Activated CD4-positive, CD25-positive, alpha-beta regulatory T cell treated with anti-CD3 and anti-CD28 coated beads, Interleukin-2, amount 50 U/mL, for 72 hours (primary cell): Measurements from ENCODE around the gene HSPB6.

Experiments
- DNase-seq: peaks from one replicate; pipeline ENCODE4 v3.0.0; 2021

HSPB6 gene

GRCh38 chr19:35764432-35765315, 7.8 kb upstream of the HSPB6 start:
- no peak for DNase-seq

DNA sequence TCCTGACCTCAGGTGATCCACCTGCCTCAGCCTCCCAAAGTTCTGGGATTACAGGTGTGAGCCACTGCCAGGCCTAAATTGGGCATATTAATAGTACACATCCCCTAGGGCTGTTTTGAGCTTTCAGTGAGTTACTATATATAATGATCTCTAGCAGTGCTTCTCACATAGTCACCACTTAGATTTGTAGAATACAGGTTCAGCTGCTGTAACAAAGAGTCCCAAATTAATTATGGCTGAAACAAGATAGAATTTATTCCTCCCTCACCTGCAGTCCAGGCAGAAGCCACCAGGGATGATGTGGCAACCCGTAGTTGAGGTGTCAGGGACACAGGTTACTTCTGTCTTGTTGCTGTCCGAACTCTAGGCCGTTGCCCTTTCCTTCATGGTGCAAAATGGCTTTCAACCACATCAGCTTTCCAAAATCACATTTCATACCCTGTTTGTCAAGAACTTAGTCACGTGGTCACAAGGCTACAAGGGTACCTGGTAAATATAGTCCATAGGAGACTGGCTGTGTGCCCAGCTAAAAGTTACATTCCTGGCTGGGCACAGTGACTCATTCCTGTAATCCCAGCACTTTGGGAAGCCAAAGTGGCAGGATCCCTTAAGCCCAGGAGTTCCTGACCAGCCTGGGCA, 4.0 kb upstream of the HSPB6 start:
- no peak for DNase-seq

DNA sequence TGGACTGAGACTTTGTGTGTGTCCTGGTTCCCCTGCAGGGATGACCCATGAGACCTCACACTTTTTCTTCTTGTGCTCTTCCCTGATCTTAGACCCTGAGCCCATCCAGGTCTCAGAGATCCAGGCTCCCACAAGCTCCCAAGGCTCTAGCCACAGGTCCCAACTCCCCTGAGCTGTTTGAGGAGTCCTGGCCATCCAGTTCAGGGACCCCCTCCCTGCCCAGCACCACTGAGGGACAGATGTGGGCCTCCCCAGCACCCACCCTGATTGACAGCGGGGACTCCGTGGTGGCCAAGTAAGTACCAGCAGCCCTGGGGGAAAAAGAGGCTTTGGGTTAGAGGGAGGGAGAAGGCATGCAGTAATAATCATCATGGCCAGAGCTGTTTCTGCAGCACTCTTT, 2.9 kb upstream of the HSPB6 start:
- DNase-seq = no peak

- DNase-seq = peak; percentile 98
Measured at GRCh38 chr19:35757749-35758608, 1.1 kb upstream of the HSPB6 start, which contains the start of gene PROSER3. TSS of gene PROSER3 (plus strand) at chr19:35758176. CDS start at chr19:35758216, 40 bp downstream.

DNA sequence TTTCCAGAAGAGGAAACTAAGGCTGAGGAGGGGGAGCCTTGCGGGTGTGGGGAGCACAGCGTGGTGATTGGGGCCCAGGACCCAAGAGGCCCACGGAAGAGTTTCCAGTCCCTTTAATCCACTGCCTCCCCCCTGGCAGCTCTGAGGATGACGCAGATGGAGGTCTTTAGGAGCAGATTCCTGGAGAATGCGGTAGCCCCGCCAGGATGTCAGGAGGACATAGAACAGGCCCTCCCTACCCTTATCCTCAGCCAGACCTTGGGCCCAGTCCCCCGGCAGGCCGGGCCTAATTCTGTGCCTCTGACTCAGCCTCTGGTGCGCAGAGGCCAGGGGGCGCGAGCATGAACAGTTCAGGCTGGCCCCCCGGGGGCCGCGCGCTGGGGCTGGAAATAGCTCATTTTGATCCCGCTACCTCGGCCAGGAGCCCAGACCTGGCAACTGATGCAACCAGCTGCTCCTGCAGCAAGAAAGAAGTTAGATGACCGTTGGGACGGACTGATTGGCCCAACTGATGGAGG, 461 bp upstream of the HSPB6 start:
- DNase-seq = peak; percentile 52

GRCh38 chr19:35755550-35756376, 1.1 kb downstream of the HSPB6 start:
- no peak for DNase-seq

DNA sequence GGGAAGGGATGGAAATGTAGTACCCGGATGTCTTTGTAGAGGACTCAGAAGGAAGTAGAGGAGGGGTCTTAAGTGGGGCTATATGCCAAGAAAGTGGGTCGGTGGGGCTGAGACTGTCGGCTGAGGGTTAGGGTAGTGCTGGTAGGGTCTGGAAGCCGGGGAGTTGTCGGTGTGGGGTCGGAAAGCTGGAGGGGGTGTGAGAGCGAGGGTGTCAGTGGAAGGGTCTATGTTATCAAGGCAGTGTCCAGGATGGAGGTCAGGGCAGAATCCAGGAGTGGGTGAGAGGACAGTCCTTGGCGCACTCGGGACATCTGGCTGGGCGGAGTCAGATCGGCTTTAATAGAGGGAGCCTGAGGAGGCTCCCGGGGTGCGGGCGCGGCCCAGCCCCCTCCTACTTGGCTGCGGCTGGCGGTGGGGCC, 1.7 kb downstream of the HSPB6 start:
- no peak for DNase-seq

DNA sequence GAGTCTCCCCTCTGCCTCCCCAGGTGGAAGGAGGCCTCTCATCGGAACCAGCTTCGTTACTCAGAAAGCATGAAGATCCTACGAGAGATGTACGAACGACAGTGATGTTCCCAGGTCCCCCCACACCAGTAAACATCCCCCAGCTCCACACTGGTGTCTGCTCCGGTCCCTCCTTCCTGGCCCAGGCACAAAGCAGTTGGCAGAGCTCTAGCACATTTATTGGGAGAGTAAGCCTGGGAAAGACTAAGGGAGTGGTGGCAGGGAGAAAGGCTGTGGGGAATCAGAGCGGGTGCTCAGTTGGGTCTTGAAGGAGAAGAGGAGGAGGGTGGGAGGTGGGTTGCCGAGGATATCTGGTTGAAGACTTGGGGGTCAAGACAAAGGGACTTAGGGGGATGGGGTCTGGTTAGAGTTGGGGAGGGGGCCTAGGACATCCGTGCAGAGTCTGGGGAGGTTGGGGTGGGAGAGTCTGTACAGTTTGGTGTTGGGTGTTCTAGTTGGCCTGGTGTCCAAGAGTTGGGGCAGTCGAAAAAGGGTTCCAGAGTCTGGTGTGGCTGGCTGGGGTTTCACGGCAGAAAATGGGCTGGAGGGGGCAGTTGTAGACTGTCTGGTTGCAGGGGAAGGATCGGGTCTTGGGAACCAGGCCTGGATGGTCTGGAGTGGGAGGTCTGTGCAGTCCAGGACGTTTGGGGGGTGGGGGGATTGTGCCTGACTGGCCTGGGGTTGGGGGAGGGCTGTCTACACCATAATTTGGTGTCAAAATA, 2.3 kb downstream of the HSPB6 start:
- DNase-seq = no peak

GRCh38 chr19:35753634-35754369, 3.0 kb downstream of the HSPB6 start:
- DNase-seq = peak; percentile 23

DNA sequence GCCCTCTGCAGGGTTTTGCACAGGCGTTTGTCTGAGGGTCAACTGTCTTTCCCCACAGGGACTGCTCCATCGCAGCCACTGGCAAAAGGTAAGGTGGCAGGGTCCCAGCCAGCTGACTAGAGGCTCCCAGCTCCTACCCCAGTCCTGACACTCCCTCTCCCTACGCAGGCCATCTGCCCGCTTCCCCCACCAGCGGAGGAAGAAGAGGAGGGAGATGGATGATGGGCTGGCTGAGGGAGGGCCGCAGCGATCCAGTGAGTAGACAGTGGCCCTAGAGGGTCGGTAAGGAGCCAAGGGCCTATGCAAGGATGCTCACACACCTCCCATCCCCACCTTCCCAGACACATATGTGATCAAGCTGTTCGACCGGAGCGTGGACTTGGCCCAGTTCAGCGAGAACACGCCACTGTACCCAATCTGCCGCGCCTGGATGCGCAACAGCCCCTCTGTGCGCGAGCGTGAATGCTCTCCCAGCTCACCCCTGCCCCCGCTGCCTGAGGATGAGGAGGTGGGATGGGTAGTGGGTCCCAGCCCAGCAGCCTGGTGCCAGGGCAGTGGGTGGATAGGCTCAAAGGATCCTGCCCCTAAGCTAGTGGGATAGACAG, 4.0 kb downstream of the HSPB6 start:
- DNase-seq = no peak

DNA sequence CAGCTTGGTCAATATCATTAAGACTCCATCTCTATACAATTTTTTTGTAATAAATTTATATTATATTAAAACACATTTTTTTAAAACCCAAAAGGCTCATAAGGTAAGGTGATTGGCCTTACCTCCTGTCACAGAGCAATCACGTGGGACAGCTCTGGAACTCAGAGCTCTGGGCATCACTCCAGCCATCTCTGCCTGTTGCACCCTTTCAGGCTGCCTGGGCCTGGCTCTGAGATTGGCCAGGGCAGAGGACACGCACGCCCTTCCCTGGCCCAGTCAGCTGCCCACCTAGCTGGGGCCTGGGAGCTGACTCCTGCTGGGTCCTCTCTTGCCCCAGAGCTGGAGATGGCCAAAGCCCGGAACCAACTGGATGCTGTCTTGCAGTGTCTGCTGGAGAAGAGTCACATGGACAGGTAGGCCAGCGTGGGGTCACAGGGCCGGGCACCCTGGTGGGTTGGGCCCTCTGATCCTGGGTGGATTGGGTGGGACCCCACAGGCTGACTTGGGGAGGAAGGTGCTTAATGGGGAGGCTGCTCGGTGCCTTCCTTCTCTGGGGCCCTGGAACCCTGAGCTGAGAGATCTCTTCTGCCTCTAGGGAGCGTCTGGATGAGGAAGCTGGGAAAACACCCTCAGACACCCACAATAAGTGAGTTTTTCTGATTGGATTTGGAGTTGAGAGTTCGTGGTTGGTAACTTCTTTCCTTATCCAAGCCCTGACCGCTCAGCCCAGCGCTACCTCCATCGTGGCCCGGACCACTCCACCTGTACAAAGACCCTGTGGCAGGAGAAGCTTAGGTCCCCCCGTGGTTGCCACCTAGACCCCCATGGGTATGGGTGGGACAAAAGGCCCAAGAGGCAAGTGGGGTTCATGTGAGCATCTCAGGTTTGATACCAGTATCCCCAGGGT, 4.7 kb downstream of the HSPB6 start:
- DNase-seq = peak; percentile 26

DNA sequence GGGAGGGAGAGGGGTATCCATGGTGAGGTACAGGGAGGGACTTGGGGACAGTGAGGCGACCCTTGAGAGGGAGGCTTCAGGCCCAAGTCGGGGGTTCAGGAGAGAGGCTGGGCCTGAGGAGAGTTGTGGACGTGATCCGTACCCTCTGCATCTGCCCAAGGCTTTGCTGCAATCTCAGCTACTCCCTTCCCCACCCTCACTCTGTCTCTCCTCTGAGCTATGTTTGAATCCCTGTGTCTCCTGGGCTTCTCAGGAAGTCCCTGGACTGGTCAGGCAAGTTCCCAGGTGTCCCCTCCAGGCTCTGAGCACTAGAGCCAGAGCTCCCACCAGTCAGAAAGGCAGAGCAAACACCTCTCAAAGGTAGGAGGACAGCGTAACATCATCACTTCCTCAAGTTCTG, 6.7 kb downstream of the HSPB6 start:
- DNase-seq = no peak

DNA sequence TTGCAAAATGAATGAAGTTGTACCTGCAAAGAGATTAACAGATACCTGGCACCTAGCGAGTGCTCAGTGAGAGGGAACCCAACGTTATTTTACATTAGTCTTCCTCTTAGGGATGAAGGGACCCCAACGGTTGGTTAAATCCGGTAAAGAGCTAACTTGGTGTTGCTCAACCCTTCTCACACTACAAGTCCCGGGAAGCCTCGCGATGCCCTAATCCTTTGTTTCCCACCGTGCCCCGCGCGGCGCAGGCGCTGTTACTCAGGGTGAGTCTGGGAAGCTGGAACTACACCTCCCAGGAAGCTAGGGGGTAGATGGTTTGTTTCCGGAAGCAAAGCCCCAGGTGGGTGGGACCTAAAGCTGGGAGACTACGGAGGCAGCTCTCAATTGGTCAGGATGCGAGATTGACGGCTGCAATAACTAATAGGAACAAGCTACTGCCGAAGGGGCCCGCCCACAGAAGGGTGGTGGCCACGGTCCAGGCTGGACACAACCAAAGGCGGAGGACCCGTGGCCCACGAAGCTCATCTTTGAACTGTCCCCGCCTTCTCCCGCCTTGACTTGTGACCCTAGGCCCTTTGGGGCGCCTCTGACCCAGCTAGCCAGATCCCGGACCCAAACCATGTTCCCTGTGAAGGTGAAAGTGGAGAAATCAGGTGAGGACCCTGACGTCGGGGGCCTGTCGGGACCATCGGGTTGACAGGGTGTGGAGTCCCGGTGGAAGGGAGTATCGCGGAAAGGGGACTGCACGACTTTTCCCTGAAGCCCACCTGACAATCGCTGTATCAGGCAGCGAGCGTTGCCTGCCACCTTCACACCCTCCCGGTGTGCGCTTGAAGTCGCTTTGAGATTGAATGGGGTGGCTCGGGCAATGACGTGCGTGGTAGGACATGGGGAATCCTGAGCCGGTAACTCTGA, 8.5 kb downstream of the HSPB6 start, which contains the start of gene LIN37:
LIN37 (plus strand) TSS at position 471 of the 915 bp plus-strand sequence; CDS start at position 620, 149 bp downstream.
- DNase-seq = peak; percentile 95

GRCh38 chr19:35746531-35746930, 10.3 kb downstream of the HSPB6 start:
- peak; percentile 21 for DNase-seq

DNA sequence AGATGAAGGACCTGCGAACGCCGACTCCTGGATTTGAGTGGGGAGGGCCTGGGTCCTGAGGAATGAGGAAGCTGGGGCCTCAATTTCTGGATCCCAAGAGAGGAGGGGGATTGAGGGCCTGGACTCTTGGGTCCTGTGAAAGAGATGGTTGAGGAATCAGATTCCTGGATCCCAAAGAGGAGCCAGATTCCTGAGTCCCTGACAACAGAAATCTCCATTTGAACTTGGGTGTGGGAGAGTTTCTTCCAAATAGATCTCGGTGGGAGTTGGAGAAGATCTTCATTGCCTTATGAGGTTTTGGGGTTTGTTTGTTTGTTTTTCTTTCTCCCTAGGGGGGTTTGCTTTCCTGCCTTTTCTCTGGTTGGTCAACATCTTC, 10.8 kb downstream of the HSPB6 start:
- DNase-seq = no peak

DNA sequence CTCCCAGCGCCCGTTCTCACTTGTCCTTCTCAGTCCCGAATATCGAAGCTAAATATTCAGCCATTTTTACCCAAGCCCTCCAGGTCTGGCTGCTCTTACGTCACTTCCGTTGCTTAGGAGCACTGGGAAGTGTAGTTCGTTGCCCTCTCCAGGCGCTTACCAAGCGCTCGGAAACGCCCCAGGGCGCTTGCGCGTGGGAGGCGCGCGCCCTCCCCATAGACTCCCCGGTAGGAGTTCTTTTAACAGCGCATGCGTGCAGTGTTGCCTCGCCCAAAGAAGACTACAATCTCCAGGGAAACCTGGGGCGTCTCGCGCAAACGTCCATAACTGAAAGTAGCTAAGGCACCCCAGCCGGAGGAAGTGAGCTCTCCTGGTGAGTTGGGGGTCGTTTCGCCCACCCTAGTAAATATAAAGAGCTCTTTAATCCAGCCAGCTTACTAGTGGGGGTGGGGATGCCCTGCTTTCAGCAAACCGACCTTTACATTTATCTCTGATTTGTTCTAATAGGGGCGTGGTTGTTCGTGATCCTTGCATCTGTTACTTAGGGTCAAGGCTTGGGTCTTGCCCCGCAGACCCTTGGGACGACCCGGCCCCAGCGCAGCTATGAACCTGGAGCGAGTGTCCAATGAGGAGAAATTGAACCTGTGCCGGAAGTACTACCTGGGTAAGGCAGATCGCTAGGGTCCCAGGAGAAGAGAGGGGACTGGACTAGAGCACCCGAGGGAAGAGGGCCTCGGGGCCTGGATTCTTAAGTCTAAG, 11.3 kb downstream of the HSPB6 start, which contains the start of the genes PSENEN and U2AF1L4:
PSENEN (plus strand) TSS at position 324 of the 759 bp plus-strand sequence; CDS start at position 604, 280 bp downstream.
U2AF1L4 (minus strand) TSS at position 91 of the 759 bp plus-strand sequence; CDS start at position 64, 27 bp downstream.
- DNase-seq = peak; percentile 93
